ENCODE results near the gene ERI3.

The ERI3 gene

DNA sequence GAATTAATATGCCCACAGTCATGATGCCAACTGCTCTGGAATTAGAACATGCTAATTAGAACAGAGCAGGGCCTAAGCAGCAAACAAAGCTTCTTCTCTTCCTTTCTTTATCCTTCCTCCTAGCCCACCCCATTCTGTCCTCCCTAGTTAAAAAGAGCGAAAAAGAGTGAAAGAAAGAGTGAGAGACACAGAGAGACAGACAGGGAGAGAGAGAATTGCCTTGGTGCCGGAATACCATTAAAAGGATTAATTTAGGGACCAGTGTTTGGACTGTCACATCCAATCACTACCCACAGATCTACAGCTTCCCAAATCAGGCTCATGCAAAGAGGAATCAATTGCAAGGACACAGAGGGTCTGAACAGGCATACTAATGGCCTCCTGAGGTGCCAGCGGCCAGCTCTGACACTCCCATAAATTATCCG is 7.0 kb downstream of the ERI3 start:
- DNase-seq (ENCODE audit: low read depth), result no peak

DNA sequence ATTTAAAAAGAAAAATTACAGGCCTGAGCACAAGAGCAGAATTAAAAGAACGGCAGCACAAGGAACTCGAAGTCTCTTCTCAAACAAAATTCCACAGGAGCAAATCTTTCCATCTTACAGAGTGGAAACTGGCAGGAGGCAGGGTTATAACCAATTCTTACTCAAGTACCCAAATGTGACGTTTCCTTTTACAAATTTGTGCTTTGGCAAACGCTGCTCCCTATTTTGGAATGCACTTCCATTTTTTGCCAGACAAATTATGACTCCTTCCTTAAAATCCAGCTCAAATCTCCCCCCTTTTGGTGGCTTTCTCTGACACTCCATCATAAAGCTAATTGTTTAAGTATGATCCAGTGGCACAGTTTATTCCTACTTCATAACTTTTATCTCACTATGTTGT is 7.8 kb downstream of the ERI3 start:
- peak; percentile 83 for DNase-seq (ENCODE audit: low read depth)

DNA sequence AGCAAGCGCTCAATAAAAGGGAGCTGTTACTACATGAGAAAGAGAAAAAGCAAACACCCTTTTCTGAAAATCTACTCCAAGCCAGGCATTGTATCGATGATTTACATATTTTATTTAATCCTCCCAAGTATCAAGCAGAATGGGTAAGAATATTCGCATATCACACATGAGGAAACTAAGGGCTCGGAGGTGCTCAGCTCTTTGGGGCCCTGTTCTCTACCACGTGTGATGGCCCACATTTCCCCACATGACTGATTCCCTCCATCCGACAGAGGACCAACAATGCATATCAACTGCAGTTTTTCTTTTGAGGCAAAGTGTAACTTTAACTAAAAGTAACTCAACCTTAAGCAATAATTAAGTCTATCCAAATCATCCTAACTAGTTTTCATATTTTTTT is 8.2 kb downstream of the ERI3 start:
- DNase-seq (ENCODE audit: low read depth), result no peak

DNA sequence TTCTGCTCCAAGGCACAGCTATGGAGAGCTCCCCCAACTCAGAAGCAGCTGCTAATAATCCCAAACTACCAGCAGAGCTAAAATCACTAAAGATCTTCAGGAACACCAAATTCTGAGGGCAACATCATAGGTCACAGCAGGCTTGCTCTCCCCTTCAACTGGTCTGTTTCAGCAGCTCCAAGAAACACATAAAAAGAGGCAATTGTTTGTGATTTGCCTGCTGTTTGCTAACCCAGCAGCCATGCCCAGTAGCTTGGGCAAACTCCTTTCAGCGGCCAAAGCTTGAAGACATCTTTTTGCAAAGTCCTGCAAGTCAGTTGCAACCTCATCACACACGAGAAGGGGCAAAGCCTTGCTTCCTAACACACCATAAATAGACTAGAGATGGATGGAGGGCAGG is 8.9 kb downstream of the ERI3 start:
- DNase-seq (ENCODE audit: low read depth), result no peak

DNA sequence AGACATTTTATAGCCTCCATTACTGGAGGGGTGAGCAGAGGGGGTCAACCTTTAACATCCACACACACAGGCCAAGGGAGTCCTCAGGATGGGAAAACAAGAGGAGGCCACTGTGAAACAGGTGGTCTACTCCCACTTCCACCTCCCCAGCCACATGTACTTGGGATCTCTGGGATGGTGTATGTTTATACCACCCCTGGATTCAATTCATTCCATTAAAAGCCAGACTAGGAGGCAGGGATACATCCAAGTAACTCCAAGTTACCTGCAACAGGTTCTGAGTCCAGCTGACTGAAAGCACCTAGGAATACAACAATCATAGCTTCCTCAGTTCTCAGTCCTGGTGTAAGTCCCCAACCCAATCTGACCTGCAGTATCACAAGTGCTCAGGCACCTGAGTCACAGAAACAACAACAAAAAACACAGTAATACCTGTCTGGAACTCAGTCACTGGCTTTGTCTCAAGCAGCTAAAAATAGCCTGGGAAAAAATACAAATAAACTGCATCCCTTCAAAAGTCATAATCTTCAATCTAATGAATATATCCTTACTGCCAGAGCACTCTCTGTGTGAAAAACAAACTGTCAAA is 9.8 kb downstream of the ERI3 start:
- no peak for DNase-seq (ENCODE audit: low read depth)

DNA sequence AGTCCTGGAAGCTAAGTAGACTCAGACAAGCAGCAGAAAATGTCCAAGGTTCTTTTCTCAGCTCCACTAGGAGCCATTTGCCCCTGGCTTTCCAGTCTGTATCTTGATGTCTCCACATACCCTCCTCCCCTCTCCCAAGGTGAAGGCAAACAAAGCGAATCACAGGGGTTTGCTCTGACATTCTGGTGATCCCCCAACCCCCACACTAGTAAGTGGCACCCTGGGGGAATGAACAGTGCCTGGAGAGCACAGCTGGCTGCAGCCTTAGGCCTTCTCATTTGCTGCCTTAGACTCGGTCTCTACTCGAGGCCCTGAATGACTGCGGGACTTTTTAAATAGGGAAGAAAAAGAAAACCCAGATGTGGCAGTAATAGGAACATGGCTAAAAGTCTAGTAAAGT is 15.3 kb downstream of the ERI3 start:
- DNase-seq (ENCODE audit: low read depth), result no peak

DNA sequence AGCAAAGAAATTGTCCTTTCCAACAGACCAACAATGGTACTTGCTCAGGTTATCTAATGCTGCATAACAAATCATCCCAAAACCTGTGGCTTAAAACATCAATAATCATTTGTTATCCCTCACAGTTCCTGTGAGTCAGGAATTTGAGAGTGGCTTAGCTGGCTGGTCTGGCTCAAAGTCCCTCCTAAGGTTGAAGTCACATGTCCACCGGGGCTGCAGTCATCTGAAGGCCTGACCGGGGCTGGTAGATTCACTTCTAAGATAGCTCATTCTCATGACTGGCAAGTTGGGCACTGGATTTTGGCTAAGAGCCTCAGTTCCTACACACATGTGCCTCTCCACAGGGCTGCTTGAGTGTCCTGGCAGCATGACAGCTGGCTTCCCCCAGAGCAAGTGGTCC is 16.9 kb downstream of the ERI3 start:
- no peak for DNase-seq (ENCODE audit: low read depth)

DNA sequence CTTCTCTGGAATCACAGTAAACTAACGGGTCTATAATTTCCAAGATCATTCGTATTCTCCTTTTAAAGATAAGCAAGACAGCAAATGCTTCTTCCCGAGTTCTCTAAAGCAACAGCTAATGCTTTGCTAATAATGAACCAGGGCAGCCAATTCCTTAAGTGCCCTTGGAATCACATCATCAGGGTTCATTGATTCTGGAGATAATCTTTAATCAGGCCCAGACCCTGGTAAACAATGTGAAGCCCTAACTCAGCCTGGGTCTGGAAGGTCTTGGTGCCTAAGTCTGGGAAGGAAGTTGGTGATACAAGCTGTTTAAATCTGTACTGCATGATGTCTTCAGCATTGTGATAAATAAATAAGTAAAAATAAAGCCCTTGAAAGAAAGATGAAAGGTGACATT is 18.4 kb downstream of the ERI3 start:
- no peak for DNase-seq (ENCODE audit: low read depth)

DNA sequence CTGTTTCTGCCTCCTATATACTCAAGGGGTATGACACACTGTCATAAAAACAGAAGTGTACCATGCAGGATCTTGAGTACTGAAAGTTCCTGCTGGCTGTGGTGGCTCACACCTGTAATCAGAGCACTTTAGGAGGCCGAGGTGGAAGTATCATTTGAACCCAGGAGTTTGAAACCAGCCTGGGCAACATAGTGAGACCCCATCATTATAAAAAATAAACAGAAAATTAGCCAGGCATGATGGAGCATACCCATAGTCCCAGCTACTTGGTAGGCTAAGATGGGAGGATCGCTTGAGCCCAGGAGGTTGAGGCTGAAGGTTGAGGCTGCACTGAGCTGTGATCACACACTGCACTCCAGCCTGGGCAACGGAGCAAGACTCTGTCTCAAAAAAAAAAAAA is 20.1 kb downstream of the ERI3 start:
- no peak for DNase-seq (ENCODE audit: low read depth)

DNA sequence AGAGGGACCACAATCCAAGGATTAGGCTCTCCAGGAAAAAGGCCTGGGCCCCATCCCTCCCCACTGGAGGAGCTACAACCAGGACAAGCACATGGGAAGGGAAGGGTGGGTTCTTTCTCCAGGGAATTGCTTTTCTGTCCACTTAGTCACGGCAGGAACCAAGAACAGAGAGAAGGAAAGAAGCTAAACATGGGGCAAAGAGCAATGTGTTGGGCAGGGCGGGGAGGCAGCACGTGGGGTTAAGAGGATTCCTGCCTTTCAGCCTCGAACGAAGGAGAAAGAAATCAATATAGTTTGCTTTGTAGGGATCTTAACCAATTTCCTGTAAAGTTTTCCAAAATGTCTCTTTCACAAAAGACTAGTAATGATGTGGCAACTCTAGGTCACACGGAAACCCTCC is 21.7 kb downstream of the ERI3 start:
- no peak for DNase-seq (ENCODE audit: low read depth)

DNA sequence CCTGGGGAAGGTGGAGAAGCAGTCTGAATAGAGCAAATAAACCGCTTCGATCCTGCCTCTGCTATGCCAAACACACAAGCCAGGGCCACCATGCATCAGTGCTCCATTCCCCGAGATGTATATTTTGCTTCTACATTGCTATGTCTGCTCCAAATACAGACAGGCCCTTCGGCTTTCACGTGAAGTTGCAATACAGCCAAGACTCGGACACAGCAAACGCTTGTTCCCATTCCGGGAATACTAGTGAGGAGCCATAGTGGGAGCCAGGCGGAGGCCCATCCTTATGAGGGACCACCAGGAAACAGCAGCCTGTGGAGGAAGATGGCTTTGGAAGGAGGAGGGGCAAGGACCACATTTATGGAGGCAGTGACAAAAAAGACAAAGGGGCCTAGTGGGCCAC is 22.6 kb downstream of the ERI3 start:
- no peak for DNase-seq (ENCODE audit: low read depth)

DNA sequence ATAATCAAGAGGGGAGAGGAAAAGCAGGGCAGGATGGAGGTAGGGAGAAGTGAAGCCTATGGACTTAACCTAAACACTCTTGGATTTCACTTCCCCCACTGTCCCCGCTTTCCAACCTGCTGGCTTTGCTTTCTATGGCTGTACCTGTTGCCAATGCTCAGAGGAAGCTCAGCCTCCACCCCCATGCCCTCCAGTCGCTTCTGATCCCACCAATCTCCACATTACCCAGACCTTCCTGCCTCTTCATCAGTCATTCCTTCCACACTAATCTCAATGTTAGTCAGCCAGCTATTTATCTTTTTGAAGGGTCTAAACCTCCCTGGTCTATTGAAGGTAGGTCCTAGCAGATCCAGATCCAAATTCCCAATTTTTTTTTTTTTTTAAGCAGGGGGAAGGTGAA is 24.1 kb downstream of the ERI3 start:
- no peak for DNase-seq (ENCODE audit: low read depth)

DNA sequence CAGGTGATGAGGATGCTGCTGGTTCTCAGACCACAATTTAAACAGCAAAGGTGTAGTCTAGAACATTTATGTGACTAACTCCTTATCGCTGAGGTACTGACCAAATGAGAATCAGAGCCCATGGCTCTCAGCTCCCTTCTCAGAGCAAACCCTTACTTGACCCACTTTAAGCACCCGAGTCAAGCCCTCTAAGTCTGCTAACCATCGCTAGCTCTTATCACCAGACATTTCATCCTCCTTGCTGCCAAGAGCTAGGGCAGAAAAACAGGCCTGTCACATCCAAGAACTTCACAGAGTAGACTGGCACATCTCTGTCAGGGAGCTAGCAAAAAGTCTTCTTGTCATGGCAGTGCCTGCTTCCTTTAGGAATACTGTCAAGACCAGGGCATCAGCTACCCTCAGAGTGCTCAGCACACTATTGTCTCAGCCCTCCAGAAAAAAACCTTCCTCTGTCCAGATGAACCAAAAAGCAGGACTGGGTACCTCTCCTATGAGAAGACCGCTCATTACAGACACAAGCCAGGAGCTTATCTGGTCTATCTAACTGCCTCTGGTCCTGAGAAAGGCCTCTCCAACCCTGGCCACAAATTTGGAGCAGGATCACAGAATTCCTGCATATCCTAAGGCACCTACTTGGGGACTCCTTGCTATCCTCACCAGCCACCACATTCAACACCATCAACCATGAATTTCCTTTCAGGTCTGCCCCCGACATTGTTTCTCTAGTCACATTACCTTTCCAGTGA is 26.2 kb downstream of the ERI3 start:
- DNase-seq (ENCODE audit: low read depth), result no peak

DNA sequence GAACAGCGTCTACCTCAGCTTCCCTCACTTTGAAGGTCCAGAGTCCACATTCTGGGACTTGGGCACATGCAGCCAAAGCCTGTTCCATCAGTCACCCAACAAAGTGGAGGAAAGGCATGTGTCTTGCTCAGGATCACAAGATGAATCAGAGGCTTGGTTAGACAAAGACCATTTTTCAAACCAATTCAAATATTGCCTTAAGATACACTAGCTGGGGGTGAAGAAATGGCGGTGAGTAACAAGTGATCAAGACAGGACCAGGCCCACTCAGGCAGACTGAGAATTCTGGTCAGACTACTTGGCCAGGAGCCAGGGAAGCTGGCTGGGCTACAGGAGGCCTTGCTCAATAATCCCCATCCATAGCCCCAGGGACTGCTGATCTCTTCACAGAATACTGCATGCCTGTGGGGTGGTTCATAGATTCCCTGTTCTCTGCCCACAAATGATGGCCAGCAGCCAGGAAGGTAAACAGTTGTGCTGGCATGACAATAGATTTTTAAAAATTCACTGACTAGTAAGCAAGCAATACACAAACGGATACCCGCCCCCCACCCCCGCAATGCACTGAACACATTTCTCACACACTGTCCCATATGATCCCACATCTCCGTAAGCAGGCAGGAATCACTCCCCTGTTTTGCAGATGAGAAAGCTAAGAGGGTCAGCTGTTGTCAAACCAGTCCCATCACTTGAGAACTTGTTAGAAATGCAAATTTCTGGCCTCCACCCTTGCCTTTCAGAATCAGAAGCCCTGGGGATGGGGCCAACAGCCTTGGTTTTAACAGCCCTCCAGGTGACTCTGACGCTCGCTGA is 27.2 kb downstream of the ERI3 start:
- DNase-seq (ENCODE audit: low read depth), result peak; percentile 100

DNA sequence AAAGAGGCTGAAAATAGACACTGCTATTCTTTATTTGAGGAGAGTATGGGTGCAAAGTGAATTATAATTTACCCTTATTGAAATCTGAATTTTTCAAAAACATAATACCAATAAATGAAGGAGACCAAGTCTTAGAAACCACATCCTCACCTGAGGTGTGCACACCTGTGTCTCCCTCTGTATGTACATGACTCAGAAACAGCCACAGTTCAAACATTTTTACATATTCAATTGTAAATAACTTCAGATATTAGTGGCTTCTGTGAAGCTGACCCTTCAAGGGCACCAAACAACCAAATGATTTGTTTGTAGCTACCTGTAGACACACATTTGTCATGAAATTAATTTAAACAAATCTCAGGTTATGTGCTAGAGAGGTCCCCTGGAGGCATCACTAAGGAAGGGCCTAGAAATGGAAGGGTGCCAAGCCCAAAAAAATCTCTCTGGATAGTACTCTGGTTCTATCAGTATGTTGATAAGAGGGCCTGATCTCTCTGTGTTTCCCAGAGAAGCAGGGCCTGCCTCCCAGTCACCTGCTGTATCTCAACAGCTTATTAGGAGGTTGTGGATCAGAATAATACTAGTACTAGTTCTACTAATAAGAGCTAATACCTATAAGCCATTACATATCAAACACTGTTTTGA is 28.1 kb downstream of the ERI3 start:
- no peak for DNase-seq (ENCODE audit: low read depth)

DNA sequence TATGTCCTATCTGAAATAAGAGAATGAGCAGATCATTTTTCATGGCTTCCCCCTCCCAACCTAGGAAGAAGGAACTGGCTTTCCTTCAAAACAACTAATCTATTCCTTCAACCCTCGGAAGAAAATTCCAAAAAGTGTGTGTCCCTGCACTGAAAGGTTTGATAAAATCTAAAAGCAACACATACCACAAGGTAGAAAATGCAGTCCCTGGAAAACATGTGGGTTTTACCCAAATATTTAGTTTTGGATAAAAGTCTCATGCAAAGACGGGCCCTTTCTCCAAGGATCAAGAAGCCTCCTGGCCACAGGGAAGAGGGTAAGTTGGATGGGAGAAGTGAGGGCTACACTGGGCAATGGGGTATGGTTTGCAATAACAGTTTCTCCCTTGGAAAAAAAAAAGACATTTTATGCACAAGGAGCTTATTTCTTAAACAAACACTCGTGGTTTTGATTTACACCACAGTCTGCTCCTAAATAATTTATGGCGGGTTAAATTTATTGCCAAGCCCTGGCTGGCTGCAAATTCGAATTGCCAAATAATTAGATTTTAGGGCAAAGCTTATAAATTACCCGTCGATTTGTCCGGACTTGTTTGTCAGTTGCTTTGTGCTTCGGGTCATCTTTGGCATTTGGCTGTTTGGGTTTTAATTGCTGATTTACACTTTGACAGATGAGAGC is 28.9 kb downstream of the ERI3 start:
- DNase-seq (ENCODE audit: low read depth), result peak; percentile 56

DNA sequence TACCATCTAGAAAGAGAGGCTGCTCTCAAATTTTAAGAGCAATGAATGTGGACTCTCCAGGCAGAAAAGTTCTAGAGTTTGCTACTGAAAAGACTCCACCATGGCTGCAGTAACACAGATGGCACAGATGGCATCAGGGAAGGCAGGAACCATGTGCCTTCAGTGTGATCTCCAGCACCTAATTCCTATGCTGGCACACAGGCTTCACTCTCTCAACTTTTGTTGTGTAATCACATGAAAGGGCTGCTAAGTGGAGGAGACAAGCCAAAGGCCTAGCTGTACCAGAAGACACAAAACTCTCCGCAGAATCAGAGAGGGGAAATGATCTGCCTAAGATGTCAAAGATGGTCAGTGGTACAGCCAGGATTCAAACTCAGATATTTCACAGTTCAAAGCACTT is 31.1 kb downstream of the ERI3 start:
- peak; percentile 32 for DNase-seq (ENCODE audit: low read depth)

DNA sequence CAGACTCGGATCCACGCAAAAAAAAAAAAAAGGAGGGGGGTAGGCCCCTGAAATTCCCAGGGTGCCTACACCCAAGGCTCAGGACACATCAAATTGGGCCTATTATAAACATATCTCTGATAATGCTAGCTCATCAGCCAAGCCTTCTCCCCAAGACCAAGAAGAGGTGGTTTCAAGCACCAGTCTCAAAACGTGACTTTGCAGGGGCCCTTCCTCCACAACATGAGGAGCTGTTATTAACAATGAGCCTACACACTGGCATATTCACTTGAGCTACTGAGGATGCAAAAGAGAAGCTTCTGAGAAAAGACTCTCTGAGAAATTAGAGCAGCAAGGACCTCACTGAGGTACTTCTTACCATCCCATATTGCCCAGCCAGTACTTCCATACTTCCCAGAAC is 32.7 kb downstream of the ERI3 start:
- no peak for DNase-seq (ENCODE audit: low read depth)

DNA sequence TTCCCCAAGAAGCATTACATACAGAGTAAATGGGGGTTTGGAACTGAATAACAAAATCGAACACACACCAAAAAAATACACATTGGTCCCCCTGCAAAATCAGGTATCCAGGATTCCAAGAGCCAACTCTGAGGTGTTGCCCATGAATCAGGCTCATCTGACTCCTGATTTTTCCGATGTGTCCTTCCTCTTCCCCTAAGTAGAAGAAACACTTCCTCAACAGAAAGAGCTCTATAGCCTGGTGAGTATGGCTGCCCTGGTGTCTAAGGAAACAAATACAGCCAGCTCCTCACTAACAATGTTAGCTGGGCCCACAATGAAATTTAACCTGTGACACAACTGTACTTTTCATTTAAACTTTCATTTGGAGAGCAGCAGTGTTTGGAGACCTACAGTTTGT is 33.6 kb downstream of the ERI3 start:
- no peak for DNase-seq (ENCODE audit: low read depth)

DNA sequence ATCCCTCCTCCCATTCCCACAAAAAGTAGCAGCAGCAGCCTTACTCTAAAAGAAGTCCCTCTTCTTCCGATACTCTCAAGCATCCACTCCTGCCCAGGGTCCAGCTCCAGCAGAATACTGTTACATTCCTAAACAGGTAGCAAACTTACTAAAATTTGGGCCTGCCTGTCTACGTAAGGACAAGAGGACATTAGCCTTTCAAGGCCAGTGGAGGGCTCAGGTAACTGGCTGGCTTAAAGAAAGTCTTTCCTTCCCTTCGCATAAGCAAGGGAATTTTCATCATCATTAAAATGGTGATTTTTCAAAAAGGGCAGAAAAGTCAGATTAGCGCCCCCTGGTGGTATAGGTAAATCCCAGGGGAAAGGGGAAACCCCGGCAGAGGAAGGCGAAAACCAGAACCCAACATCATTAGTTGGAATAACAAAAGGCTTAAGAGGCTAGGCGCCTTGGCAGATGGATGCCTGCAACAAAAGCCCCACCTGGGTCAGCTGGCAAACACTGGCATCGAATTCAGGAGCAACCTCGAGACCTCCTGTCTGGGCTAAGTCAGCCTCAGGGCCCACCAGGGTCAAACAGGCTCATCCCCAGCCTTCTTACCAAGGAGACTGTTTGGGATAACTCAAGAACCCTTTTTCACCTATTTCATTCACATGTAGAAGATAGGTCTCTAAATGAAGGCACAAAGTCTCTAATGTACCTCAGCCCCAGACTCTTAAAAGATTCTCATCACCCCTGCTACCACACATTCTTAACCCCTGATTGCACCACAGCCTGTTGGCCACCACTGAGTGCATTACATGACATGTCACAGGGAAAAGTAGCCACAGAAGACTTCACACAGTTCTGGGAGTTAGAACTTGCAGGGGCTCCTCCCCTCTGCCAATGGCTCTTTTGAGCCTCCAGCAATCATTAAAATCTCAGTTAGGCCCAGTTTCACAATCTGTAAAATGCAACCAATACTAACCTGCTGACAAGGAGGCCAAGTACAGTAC is 36.7 kb downstream of the ERI3 start:
- DNase-seq (ENCODE audit: low read depth), result no peak

DNA sequence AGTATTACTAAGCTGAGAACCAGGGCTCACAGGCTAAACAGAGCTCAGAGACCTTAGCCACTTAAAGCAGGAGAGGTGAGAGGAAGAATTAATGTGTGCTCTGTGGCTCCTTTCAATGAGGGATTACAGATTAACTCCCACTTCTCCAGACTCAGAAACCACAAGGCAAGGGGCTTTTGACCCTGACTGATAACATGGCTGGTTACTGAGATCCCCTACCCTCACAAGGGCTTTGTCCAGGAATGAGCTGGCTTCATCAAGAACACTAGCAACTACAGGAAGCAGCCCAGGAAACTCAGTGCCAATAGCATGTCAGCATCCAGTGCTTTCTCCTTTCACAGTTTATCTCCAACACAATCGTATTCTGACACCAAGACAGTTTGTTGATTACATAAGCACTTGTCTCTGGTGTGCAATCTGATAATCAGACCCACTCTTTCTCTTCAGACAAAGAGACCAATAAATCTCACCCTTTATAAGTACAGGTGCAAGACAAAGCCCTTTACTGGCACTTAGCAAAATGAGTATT is 38.8 kb downstream of the ERI3 start:
- DNase-seq (ENCODE audit: low read depth), result no peak
